H4 (cell line): ENCODE measurements around the gene SEPTIN5. TPM values are rescaled to one million over a fixed set of nuclear protein-coding genes. Genes with fewer than 3 reads are reported as not detected.

Experiments used
- DNase-seq: peaks from one replicate; pipeline ENCODE4 v3.0.0-alpha.2; 2015; ENCODE audit warnings: low spot score
- total RNA-seq: library from RNA; depleted of rRNA; stranded (reverse); fragments of >200 nt; shearing (Covaris generic); gene quantifications from 2 replicates; pipeline ENCODE4 v1.2.3, GENCODE V29; 2014

Gene SEPTIN5
- total RNA-seq, 1 experiment from 2014 or later, result 15.8 TPM

DNA sequence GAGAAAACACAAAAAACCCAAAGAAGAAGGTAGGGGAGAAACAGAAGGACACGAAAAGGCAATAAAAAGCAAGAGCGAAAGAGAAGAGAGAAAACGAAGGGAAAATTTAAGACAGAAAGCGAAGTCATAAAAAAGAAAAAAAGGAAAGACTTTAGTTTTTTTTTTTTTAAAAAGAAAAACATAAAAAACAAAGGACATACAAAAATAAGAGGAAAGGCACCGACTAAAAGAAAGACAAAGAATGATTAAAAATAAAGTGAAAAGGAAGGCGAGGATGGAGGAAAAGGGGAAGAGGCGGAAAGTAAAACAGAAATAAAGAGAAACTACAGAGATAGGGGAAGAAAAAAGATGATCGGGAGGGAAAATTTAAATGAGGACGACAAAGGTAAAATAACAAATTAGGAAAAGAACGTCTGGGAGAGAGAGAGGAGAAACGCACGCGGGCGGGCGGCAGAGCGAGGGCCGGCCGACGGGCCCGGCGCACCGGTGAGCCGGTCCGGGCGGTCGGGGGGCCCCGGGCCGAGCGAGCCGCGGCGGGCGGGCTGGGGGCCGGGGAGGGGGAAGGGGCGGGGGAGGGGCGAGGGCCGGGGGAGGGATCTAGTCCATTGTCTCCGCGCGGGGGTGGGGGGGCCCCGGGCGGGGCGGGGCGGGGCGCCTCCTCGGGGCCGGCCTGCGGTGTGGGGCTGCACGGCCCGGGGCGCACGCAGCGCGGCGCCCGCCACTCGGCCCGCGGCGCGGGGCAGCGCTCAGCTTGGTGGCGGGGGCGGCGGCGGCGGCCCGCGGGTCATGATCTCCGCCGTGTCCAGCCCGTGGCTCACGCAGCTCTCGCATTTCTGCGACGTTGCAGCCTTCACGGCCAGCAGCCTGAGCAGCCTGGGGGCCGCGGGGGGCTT lies 46.0 kb downstream of the SEPTIN5 start, which contains the start of gene TBX1:
TSS of gene TBX1 (plus strand) at position 721 of the 893 bp plus-strand sequence. CDS start at position 787, 66 bp downstream.
- DNase-seq, result no peak

DNA sequence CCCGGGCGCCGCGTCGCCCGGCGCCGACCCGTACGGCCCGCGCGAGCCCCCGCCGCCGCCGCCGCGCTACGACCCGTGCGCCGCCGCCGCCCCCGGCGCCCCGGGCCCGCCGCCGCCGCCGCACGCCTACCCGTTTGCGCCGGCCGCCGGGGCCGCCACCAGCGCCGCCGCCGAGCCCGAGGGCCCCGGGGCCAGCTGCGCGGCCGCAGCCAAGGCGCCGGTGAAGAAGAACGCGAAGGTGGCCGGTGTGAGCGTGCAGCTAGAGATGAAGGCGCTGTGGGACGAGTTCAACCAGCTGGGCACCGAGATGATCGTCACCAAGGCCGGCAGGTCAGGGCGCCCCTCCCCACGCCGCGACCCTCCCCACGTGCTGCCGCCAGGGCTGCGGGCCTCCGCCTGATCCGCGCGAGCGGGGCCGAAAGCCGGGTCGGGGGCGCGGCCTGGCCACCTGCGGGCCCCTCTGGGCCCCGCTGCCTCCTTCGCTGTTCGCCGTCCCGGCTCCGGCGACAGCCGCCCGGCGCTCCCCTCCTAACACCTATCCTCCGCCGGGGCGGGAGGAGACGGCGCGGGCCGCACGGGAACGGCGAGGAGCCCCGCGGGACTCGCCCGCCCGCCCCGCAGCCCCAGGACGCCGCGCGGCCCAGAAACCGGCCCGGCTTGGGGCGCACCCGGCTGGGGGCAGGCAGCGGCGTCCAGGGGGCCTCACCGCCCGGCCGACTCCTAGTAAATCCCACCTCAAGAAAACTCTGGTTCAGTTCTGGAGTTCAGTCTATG lies 46.8 kb downstream of the SEPTIN5 start:
- no peak for DNase-seq

DNA sequence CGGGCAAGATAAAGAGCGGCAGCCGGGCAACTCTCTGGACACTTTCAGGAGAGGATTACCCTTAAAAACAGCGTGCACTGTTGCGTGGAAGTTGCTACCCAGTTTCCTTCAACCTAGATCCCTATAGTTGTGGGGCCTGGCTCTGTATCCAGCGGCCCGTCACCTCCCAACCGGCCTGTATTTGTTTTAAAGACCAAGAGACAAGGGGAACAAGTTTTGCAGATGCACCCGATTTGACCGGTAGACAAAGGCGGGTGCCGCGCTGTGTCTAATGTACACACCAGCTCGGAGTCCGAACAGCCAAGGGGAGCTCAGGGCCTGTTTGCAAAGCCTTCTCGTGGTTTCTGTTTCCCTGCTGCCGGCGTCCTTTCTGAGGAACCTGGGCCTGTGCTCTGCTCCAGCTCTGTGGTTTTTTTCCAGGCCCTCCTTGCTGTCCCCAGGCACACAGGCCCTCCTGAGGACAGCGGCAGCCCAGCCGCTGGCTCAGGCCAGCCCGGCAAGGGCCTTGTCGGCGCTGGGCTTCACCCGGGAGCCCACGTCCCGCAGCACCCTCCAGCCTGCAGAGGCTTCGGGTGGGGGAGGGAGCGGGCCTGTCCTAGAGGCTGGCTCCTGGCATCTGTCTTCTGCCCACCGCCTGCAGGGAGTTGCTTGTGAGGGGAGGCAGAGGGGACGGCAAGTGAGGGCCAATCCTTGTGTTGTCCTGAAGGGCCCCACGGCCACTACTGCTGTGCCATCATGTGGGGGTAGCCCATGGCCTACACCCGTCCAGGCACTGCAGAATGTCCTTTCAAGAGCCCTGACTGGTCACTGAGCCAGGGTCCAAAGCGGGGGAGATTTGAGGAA lies 47.6 kb downstream of the SEPTIN5 start:
- DNase-seq, result no peak

- DNase-seq, result no peak
Measured at GRCh38 chr22:19762568-19763457, 48.5 kb downstream of the SEPTIN5 start.

DNA sequence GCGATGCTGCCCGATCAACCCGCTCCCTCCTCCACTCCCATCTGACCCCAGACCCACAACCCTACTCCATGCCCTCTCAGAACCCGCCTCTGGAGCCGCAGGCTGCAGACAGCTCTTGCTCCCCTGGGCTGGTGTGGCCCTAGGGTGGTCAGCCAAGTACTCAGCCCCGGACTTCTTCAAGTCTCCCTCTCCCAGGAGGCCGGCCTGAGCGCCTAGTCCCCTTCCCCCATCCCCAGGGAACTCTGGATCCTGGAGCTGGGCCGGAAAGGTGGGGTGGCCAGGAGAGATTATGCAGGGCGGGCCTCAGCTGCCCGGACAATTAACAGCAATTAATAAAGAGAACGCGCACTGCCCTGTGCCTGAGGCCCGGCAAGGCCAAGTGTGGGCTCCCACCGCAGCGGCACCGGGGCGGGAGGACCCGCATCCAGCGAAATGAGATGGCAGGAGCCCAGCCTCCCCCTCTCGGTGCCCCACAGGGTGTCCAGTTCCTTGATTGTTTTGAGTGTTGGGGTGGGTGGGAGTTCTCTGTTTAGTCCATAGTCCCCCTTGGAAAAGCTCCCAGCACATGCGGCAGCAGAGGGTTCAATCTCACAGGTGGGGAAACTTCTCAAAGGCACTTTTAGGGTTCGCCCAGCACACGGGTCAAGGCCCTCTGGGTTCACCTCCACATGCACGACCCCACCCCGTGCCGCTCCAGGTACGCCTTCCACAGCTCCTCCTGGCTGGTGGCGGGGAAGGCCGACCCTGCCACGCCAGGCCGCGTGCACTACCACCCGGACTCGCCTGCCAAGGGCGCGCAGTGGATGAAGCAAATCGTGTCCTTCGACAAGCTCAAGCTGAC lies 49.4 kb downstream of the SEPTIN5 start:
- DNase-seq, result no peak

GRCh38 chr22:19764299-19764593 lies 49.9 kb downstream of the SEPTIN5 start:
- DNase-seq, result no peak

- no peak for DNase-seq
Measured at GRCh38 chr22:19764636-19765476, 50.6 kb downstream of the SEPTIN5 start.

- no peak for DNase-seq
Measured at GRCh38 chr22:19765477-19766239, 51.4 kb downstream of the SEPTIN5 start.

GRCh38 chr22:19766240-19766510 lies 51.9 kb downstream of the SEPTIN5 start:
- DNase-seq, result no peak

- DNase-seq, result no peak
Measured at GRCh38 chr22:19766511-19767426, 52.5 kb downstream of the SEPTIN5 start.

- DNase-seq, result no peak
Measured at GRCh38 chr22:19767427-19768341, 53.4 kb downstream of the SEPTIN5 start.

DNA sequence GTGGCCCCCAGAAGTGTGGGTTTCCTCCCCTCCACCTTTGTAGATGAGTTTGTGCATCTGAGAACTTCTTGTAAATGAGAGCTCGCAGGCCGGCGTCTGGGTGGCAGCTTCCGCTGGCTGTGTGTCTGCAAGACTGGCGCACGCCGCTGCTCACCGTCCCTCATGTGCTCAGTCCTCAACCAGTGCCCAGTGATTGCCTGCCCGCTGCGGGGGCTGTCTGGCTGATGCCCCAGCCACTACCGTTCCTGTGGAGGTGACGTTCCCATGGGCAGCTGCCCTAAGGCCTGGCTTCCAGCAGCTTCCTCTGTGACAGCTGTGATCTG lies 55.1 kb downstream of the SEPTIN5 start:
- no peak for DNase-seq

GRCh38 chr22:19770349-19771220 lies 56.3 kb downstream of the SEPTIN5 start:
- DNase-seq, result no peak

DNA sequence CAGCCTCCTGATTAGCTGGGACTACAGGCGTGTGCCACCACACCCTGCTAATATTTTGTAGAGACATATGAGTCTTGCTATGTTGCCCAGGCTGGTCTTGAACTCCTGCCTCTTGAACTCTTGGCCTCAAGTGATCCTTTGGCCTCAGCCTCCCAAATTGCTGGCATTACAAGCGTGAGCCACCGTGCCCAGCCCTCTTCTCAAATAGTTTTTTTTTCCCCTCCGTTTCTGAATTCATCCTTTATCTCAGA lies 58.0 kb downstream of the SEPTIN5 start:
- no peak for DNase-seq
